PFSK-1 (cell line): Measurements from ENCODE around the gene APOC4.

Experiments used
- FOXP2 ChIP-seq: optimal IDR thresholded peaks from 2 replicates; pipeline ENCODE3; 2011; ENCODE audit warnings: borderline replicate concordance, control low read depth, inconsistent platforms; ENCODE audit not compliant: insufficient read depth; ENCODE audit errors: extremely low read length, extremely low read depth
- POLR2AphosphoS5 ChIP-seq: IDR thresholded peaks from 2 replicates; pipeline ENCODE4 v1.6.1; 2012; ENCODE audit warnings: low read depth, mild to moderate bottlenecking, control low read depth, low read length, moderate library complexity
- SIN3A ChIP-seq: IDR thresholded peaks from 2 replicates; pipeline ENCODE4 v1.6.1; 2012; ENCODE audit warnings: mild to moderate bottlenecking, low read length, moderate library complexity, borderline replicate concordance; ENCODE audit not compliant: insufficient read depth
- TAF1 ChIP-seq: IDR thresholded peaks from 2 replicates; pipeline ENCODE4 v1.6.1; 2012; ENCODE audit warnings: low read length, control low read depth, borderline replicate concordance; ENCODE audit not compliant: insufficient read depth
- TF ChIP-seq, protein P1 (sequence below), 2 experiments: IDR thresholded peaks; 2 replicates each; pipeline versions ENCODE4 v1.6.1 to v1.8.0; 2011 to 2012; ENCODE audit warnings: low read depth in 2 of 2, low read length in 2 of 2, control low read depth in 1 of 2, inconsistent platforms in 1 of 2, mild to moderate bottlenecking in 1 of 2, moderate library complexity in 1 of 2; ENCODE audit not compliant: insufficient read depth in 1 of 2

The APOC4 gene

DNA sequence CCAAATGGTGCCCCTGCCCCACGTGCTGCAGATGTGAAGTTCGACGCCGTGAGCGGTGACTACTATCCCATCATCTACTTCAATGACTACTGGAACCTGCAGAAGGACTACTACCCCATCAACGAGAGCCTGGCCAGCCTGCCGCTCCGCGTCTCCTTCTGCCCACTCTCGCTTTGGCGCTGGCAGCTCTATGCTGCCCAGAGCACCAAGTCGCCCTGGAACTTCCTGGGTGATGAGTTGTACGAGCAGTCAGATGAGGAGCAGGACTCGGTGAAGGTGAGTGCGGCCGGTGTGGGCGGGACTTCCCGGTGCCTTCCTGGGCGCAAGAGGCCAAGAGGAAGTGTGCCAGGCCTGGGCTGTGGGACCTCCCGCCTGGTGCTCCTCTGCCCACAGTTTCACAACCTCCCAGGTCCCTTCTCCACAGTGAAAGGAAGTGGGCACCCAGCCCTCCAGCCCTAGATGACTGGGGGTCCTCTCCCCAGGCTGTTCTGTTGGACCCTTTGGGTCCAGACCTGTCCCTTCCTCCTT, 45.2 kb downstream of the APOC4 start:
- TF ChIP-seq POLR2AphosphoS5 (no peak), FOXP2 (no peak), TAF1 (no peak), SIN3A (no peak)
- TF ChIP-seq, protein P1, sequence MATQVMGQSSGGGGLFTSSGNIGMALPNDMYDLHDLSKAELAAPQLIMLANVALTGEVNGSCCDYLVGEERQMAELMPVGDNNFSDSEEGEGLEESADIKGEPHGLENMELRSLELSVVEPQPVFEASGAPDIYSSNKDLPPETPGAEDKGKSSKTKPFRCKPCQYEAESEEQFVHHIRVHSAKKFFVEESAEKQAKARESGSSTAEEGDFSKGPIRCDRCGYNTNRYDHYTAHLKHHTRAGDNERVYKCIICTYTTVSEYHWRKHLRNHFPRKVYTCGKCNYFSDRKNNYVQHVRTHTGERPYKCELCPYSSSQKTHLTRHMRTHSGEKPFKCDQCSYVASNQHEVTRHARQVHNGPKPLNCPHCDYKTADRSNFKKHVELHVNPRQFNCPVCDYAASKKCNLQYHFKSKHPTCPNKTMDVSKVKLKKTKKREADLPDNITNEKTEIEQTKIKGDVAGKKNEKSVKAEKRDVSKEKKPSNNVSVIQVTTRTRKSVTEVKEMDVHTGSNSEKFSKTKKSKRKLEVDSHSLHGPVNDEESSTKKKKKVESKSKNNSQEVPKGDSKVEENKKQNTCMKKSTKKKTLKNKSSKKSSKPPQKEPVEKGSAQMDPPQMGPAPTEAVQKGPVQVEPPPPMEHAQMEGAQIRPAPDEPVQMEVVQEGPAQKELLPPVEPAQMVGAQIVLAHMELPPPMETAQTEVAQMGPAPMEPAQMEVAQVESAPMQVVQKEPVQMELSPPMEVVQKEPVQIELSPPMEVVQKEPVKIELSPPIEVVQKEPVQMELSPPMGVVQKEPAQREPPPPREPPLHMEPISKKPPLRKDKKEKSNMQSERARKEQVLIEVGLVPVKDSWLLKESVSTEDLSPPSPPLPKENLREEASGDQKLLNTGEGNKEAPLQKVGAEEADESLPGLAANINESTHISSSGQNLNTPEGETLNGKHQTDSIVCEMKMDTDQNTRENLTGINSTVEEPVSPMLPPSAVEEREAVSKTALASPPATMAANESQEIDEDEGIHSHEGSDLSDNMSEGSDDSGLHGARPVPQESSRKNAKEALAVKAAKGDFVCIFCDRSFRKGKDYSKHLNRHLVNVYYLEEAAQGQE (IDR thresholded peaks at IDR 0.05; ENCODE audit: insufficient read depth in 1 of 2, low read depth in 2 of 2, low read length in 2 of 2) = no peak

DNA sequence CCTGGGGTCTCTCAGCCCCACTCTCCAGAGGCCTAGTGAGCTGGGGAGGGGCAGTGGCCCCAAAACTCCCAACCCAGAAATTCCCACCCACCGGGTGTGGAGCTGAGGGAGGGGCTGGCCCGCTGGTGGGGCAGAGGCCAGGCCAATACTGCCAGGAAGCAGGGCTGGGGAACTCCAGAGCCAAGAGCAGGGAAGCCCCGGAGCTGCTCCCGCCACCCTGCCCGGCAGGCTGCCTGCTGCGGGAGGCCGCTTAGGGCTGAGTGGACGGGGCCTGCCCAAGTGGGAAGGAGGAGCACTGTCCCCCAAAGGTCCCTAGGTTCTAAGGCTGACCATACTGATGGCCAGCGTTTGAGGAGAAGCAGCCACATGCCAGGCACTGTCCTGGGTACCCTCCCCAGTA, 46.2 kb downstream of the APOC4 start:
- no peak for TF ChIP-seq TAF1
- TF ChIP-seq POLR2AphosphoS5 = no peak
- TF ChIP-seq, protein P1 (IDR thresholded peaks at IDR 0.05; ENCODE audit: insufficient read depth in 1 of 2, low read depth in 2 of 2, low read length in 2 of 2) = no peak
- TF ChIP-seq FOXP2 = no peak
- TF ChIP-seq SIN3A = no peak

DNA sequence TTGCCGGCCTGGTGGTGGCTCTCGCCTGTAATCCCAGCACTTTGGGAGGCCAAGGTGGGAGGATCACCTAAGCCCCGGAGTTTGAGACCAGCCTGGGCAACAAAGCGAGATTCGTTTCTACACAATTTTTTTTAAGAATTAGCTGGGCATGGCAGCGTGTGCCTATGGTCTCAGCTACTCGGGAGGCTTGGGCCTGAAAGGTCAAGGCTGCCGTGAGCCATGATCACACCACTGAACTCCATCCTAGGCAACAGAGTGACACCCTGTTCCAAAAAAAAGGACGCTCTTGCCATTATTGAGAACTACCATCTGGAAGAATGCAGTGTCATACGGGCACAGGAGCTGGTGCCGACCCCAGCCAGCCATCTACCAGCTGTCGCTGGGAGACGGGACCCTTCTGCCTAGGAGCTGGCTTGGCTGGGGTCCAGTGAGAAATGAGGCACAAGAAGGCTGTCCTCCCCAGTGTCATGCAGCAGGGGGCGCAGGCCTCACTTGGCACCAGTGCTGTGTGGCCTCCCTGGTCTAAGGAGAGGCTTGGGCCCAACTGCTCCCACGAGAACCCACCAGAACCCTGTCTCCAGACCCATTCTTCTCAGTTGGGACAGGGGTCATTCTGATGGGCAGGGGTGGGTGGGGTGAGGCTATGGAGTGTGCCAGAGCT, 47.0 kb downstream of the APOC4 start:
- TF ChIP-seq, protein P1 (IDR thresholded peaks at IDR 0.05; ENCODE audit: insufficient read depth in 1 of 2, low read depth in 2 of 2, low read length in 2 of 2) = no peak
- no peak for TF ChIP-seq POLR2AphosphoS5
- no peak for TF ChIP-seq FOXP2
- TF ChIP-seq TAF1 = no peak
- TF ChIP-seq SIN3A = no peak

DNA sequence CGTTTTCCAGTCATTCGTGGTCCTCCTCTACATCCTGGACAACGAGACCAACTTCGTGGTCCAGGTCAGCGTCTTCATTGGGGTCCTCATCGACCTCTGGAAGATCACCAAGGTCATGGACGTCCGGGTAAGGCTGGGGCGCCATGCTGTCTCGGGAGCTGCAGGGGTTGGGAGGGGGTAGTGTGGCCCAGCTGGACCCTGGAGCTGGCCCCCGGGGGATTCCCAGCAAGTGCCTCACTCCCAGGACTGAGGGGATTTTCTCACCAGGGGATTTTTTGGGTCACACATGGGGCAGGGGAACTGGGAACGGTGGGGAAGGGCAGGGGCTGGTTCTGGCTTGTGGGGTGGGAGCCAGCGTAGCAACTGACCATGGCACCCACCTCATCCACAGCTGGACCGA, 48.4 kb downstream of the APOC4 start:
- TF ChIP-seq, protein P1 (IDR thresholded peaks at IDR 0.05; ENCODE audit: insufficient read depth in 1 of 2, low read depth in 2 of 2, low read length in 2 of 2) = no peak
- TF ChIP-seq SIN3A = no peak

DNA sequence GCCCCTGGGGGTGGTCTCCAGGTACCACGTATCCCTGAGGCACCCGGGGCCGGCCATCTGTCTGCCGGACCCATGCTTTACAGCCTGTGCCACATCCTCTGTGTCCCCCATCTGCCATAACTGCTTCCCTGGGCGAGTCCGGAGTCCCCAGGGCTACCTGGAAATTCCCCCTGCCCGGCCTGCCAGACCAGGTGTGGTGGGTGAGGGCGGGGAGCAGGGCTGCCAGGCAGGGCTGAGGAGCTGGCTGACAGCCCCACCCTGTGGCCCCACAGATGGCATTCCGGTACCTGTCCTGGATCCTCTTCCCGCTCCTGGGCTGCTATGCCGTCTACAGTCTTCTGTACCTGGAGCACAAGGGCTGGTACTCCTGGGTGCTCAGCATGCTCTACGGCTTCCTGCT, 48.9 kb downstream of the APOC4 start:
- TF ChIP-seq, protein P1 (IDR thresholded peaks at IDR 0.05; ENCODE audit: insufficient read depth in 1 of 2, low read depth in 2 of 2, low read length in 2 of 2) = no peak
- TF ChIP-seq POLR2AphosphoS5 (no peak), TAF1 (no peak), FOXP2 (no peak), SIN3A (no peak)
